Astrocyte (in vitro differentiated cells and primary cell): ENCODE results near the gene ENPEP. TPM values are rescaled to one million over a fixed set of nuclear protein-coding genes. Genes with fewer than 3 reads are reported as not detected.

Source experiments
- DNase-seq: peaks from one replicate; pipeline ENCODE4 v3.0.0-alpha.2; 2010; ENCODE audit warnings: low read depth
- FAIRE-seq: peaks from 2 replicates; lab custom pipeline; 2011; peaks lifted over from hg19 to GRCh38; lab: Jason Lieb, UNC
- H2AFZ ChIP-seq: 2 replicates; pipeline ENCODE4 v1.6.0; 2012; ENCODE audit warnings: low read depth, low read length, inconsistent platforms
- H3K27ac ChIP-seq: 2 replicates; pipeline ENCODE4 v1.5.1; 2011; ENCODE audit warnings: low read depth, low read length, inconsistent platforms
- H3K27me3 ChIP-seq: 2 replicates; pipeline ENCODE4 v1.6.0; 2011; ENCODE audit warnings: low read length, inconsistent platforms; ENCODE audit not compliant: insufficient read depth
- H3K36me3 ChIP-seq: 2 replicates; pipeline ENCODE4 v1.5.1; 2011; ENCODE audit warnings: low read length, inconsistent platforms; ENCODE audit not compliant: insufficient read depth
- H3K4me1 ChIP-seq: 2 replicates; pipeline ENCODE4 v1.5.1; 2011; ENCODE audit warnings: low read length, inconsistent platforms; ENCODE audit not compliant: insufficient read depth
- H3K4me2 ChIP-seq: 2 replicates; pipeline ENCODE4 v1.6.0; 2012; ENCODE audit warnings: low read length, inconsistent platforms
- H3K4me3 ChIP-seq: 2 replicates; pipeline ENCODE4 v1.5.1; 2011; ENCODE audit warnings: low read depth, mild to moderate bottlenecking, low read length, inconsistent platforms; ENCODE audit not compliant: insufficient read depth
- H3K79me2 ChIP-seq: 2 replicates; pipeline ENCODE4 v1.6.0; 2012; ENCODE audit warnings: mild to moderate bottlenecking, low read length, inconsistent platforms; ENCODE audit not compliant: insufficient read depth
- H3K9ac ChIP-seq: 2 replicates; pipeline ENCODE4 v1.6.0; 2012; ENCODE audit warnings: mild to moderate bottlenecking, low read length, inconsistent platforms
- H3K9me3 ChIP-seq: 2 replicates; pipeline ENCODE4 v1.5.1; 2012; ENCODE audit warnings: low read depth, mild to moderate bottlenecking, low read length, inconsistent platforms; ENCODE audit not compliant: insufficient read depth
- H4K20me1 ChIP-seq: 2 replicates; pipeline ENCODE4 v1.6.0; 2012; ENCODE audit warnings: low read length, inconsistent platforms; ENCODE audit not compliant: insufficient read depth
- H3K27ac Mint-ChIP-seq: one replicate; pipeline ENCODE4 v1.8.0; 2021; ENCODE audit warnings: mild to moderate bottlenecking, mixed read lengths; ENCODE audit not compliant: unreplicated experiment
- H3K27me3 Mint-ChIP-seq: one replicate; pipeline ENCODE4 v1.8.0; 2021; ENCODE audit warnings: low read depth, mixed read lengths; ENCODE audit not compliant: unreplicated experiment
- H3K36me3 Mint-ChIP-seq: one replicate; pipeline ENCODE4 v1.8.0; 2021; ENCODE audit warnings: low read depth, mixed read lengths; ENCODE audit not compliant: unreplicated experiment
- H3K4me1 Mint-ChIP-seq: one replicate; pipeline ENCODE4 v1.8.0; 2021; ENCODE audit warnings: low read depth, mixed read lengths; ENCODE audit not compliant: unreplicated experiment
- H3K4me3 Mint-ChIP-seq: one replicate; pipeline ENCODE4 v1.8.0; 2021; ENCODE audit warnings: mild to moderate bottlenecking, moderate library complexity, mixed read lengths; ENCODE audit not compliant: unreplicated experiment
- H3K9me3 Mint-ChIP-seq: one replicate; pipeline ENCODE4 v1.8.0; 2021; ENCODE audit warnings: mild to moderate bottlenecking, mixed read lengths; ENCODE audit not compliant: unreplicated experiment
- CTCF ChIP-seq: IDR thresholded peaks from 2 replicates; pipeline ENCODE4 v1.5.1; 2011; ENCODE audit warnings: low read depth, mild to moderate bottlenecking, inconsistent platforms, low read length, moderate library complexity; ENCODE audit not compliant: insufficient read depth
- EZH2 ChIP-seq: IDR thresholded peaks from 2 replicates; pipeline ENCODE4 v1.6.1; 2012; ENCODE audit warnings: mild to moderate bottlenecking, low read length, inconsistent platforms; ENCODE audit not compliant: insufficient read depth
- total RNA-seq: library from RNA; stranded (reverse); gene quantifications from 2 replicates; pipeline ENCODE4 v1.2.1, GENCODE V29; 2021

The ENPEP gene
- total RNA-seq, 1 donor from 2014 or later: 1.7 TPM

GRCh38 chr4:110609044-110609750 lies 133.2 kb downstream of the ENPEP start:
- FAIRE-seq (no peak), DNase-seq (no peak)
- H3K9me3 ChIP-seq: no peaks in the 10 kb centered on the region
- H3K27ac Mint-ChIP-seq: no peak overlapping the region
- no peaks in the 10 kb centered on the region for H3K36me3 ChIP-seq
- H3K27ac ChIP-seq: no peak overlapping the region
- H3K9me3 Mint-ChIP-seq: peaks cover 9% of the 10 kb centered on the region
- no peak overlapping the region for H3K9ac ChIP-seq
- TF ChIP-seq CTCF (no peak), EZH2 (no peak)
- H4K20me1 ChIP-seq: peaks cover 4% of the 10 kb centered on the region
- no peaks in the 10 kb centered on the region for H3K36me3 Mint-ChIP-seq
- peaks cover 57% of the 10 kb centered on the region for H3K27me3 Mint-ChIP-seq
- H3K4me1 ChIP-seq: peaks cover 4% of the 10 kb centered on the region
- no peak overlapping the region for H2AFZ ChIP-seq
- H3K27me3 ChIP-seq: peaks cover 63% of the 10 kb centered on the region
- peaks cover 12% of the 10 kb centered on the region for H3K4me1 Mint-ChIP-seq
- H3K4me3 Mint-ChIP-seq: no peak overlapping the region
- no peak overlapping the region for H3K4me2 ChIP-seq
- no peak overlapping the region for H3K4me3 ChIP-seq
- no peaks in the 10 kb centered on the region for H3K79me2 ChIP-seq

GRCh38 chr4:110610620-110610939 lies 134.6 kb downstream of the ENPEP start:
- Mint-ChIP-seq H3K9me3 (peaks cover 16% of the 10 kb centered on the region), H3K27me3 (peaks cover 67% of the 10 kb centered on the region), H3K36me3 (no peaks in the 10 kb centered on the region), H3K4me1 (peaks cover 12% of the 10 kb centered on the region), H3K27ac (no peak overlapping the region), H3K4me3 (no peak overlapping the region)
- FAIRE-seq (no peak), DNase-seq (no peak)
- H3K27me3 ChIP-seq: peaks cover 74% of the 10 kb centered on the region
- H3K9ac ChIP-seq: no peak overlapping the region
- no peak overlapping the region for H3K27ac ChIP-seq
- peaks cover 7% of the 10 kb centered on the region for H4K20me1 ChIP-seq
- no peak overlapping the region for H2AFZ ChIP-seq
- H3K4me2 ChIP-seq: peak overlapping the region; percentile 46
- H3K36me3 ChIP-seq: no peaks in the 10 kb centered on the region
- no peak for TF ChIP-seq EZH2
- TF ChIP-seq CTCF: no peak
- no peak overlapping the region for H3K4me3 ChIP-seq
- H3K4me1 ChIP-seq: peaks cover 4% of the 10 kb centered on the region
- H3K9me3 ChIP-seq: no peaks in the 10 kb centered on the region
- H3K79me2 ChIP-seq: no peaks in the 10 kb centered on the region
